ENCODE data around the gene MORN1.

GRCh38 chr1:2375923-2376260 is 15.5 kb downstream of the MORN1 start:
- TF ChIP-seq CTCF (IDR thresholded peaks at IDR 0.05; ENCODE audit: insufficient read depth, low read length) (no peak), POLR2AphosphoS5 (IDR thresholded peaks at IDR 0.05; ENCODE audit: low read depth) (no peak), GABPA (IDR thresholded peaks at IDR 0.05; ENCODE audit: low read depth) (no peak), SPI1 (IDR thresholded peaks at IDR 0.05; ENCODE audit: borderline replicate concordance, low read depth) (no peak)
- TF ChIP-seq, protein P1, sequence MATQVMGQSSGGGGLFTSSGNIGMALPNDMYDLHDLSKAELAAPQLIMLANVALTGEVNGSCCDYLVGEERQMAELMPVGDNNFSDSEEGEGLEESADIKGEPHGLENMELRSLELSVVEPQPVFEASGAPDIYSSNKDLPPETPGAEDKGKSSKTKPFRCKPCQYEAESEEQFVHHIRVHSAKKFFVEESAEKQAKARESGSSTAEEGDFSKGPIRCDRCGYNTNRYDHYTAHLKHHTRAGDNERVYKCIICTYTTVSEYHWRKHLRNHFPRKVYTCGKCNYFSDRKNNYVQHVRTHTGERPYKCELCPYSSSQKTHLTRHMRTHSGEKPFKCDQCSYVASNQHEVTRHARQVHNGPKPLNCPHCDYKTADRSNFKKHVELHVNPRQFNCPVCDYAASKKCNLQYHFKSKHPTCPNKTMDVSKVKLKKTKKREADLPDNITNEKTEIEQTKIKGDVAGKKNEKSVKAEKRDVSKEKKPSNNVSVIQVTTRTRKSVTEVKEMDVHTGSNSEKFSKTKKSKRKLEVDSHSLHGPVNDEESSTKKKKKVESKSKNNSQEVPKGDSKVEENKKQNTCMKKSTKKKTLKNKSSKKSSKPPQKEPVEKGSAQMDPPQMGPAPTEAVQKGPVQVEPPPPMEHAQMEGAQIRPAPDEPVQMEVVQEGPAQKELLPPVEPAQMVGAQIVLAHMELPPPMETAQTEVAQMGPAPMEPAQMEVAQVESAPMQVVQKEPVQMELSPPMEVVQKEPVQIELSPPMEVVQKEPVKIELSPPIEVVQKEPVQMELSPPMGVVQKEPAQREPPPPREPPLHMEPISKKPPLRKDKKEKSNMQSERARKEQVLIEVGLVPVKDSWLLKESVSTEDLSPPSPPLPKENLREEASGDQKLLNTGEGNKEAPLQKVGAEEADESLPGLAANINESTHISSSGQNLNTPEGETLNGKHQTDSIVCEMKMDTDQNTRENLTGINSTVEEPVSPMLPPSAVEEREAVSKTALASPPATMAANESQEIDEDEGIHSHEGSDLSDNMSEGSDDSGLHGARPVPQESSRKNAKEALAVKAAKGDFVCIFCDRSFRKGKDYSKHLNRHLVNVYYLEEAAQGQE (IDR thresholded peaks at IDR 0.05; ENCODE audit: insufficient replicate concordance, low read depth): no peak

Measured in HL-60 (cell line).